Adrenal gland (tissue), 12 donors: Measurements from ENCODE around the gene N4BP2. TPM values are rescaled to one million over a fixed set of nuclear protein-coding genes. Genes with fewer than 3 reads are reported as not detected.
A peak's percentile ranks its signal among the peaks of the same experiment; 100 is the strongest.

Experiments
- DNase-seq, 7 donors: peaks; one replicate each; pipeline ENCODE4 v3.0.0-alpha.2; 2019 to 2020
- H3K27ac ChIP-seq, 5 donors: fragments of 200-600 bp; sonication (generic) in 4 of 5; 1 replicate in 3 of 5; 2 replicates in 2 of 5; pipeline versions ENCODE4 v1.5.1 to v1.8.0; 2016 to 2020; ENCODE audit warnings: mild to moderate bottlenecking in 1 of 5
- H3K27me3 ChIP-seq: fragments of 200-600 bp; 2 replicates; pipeline ENCODE4 v1.8.0; 2021
- H3K36me3 ChIP-seq, 2 donors: fragments of 200-600 bp; replicated peaks in 1 of 2; 1 replicate in 1 of 2; 2 replicates in 1 of 2; pipeline versions ENCODE4 v1.5.1 to v1.8.0; 2018 to 2022
- H3K4me1 ChIP-seq, 2 donors: fragments of 200-600 bp; replicated peaks in 1 of 2; 1 replicate in 1 of 2; 2 replicates in 1 of 2; pipeline versions ENCODE4 v1.5.1 to v1.8.0; 2018 to 2021
- H3K4me3 ChIP-seq, 4 donors: fragments of 200-600 bp; sonication (generic) in 3 of 4; one replicate each; pipeline ENCODE4 v1.5.1; 2016 to 2018
- H3K9me3 ChIP-seq, 3 donors: fragments of 200-600 bp; sonication (generic) in 1 of 3; replicated peaks in 1 of 3; 1 replicate in 2 of 3; 2 replicates in 1 of 3; pipeline versions ENCODE4 v1.5.1 to v1.8.0; 2016 to 2021
- CTCF ChIP-seq, 6 experiments: fragments of 450-650 bp in 4 of 6; fragments of 200-600 bp in 2 of 6; sonication (generic) in 1 of 6; IDR thresholded peaks; 1 replicate in 5 of 6; 2 replicates in 1 of 6; pipeline versions ENCODE4 v1.5.1 to v1.8.0; 2016 to 2021; ENCODE audit warnings: antibody characterized with exemption in 6 of 6, mild to moderate bottlenecking in 2 of 6, moderate library complexity in 1 of 6
- POLR2A ChIP-seq, 2 donors: fragments of 450-650 bp; IDR thresholded peaks; one replicate each; pipeline ENCODE4 v1.6.1; 2017; ENCODE audit warnings: antibody characterized with exemption in 2 of 2, mild to moderate bottlenecking in 2 of 2, moderate library complexity in 1 of 2
- WGBS, 4 donors: extraction: QIAGEN DNeasy Blood & Tissue Kit in 2 of 4; methylation state at CpG; one replicate each; pipeline versions ENCODE4 v1.1.5 to v1.1.7; 2013 to 2017; 5-methylcytosine and 5-hydroxymethylcytosine counted together
- intact Hi-C, 2 donors: fragments of 100-400 bp; cut with DNase I; formaldehyde crosslinking; loops; one replicate each; pipeline versions ENCODE4 v1.14.1 to v1.15.0; 2022 to 2023
- polyA plus RNA-seq, 3 donors: library from polyadenylated mRNA; stranded (reverse); fragments of 200-250 nt in 2 of 3; fragments of 350-450 nt in 1 of 3; fragmentation: Illumina TruSeq in 1 of 3; extraction: RNeasy Lipid Tissue Mini Kit (QIAGEN cat#74804) in 1 of 3; gene quantifications; one replicate each; pipeline ENCODE4 v1.2.3, GENCODE V29; 2013 to 2014
- small RNA-seq, 2 donors: library from RNA; depleted of rRNA; stranded (forward); fragments of <200 nt; gene quantifications; one replicate each; pipeline ENCODE3, GENCODE V24; 2016
- total RNA-seq, 9 donors: library from RNA; depleted of rRNA in 4 of 9; stranded (reverse); fragments of >200 nt in 4 of 9; fragments of 120-200 nt in 1 of 9; fragmentation: NEBNext Ultra II Directional in 1 of 9; extraction: Animal tissue kit (Norgen Biotek cat#: 25700) in 1 of 9; gene quantifications; one replicate each; pipeline versions ENCODE4 v1.1.0 to v1.2.4, GENCODE V29; 2013 to 2023
- donor health status: healthy with polysubstance abuse.
- donor health status: Bipolar disorder and iron deficiency.
- donor health status: DM: yes; HTN: yes; CAD: no.
- donor health status: DM: no; HTN: no; CAD: no.
- donor health status: DM: no; HTN: no; CAD: no.
- donor health status: DM: yes; HTN: yes; CAD: no.

The N4BP2 gene
- total and polyA plus RNA-seq, 12 donors, result 0.97 to 15.1 (median 4.6) TPM

- 66 to 75% (median 72%) methylated on average over 6 of the region's 6 CpGs for WGBS, 4 donors
- H3K4me3 ChIP-seq, result no peak overlapping the region
- H3K27me3 ChIP-seq, result no peaks in the 10 kb centered on the region
- intact Hi-C loops, result no loop called here
- peak overlapping the region in 4 of 5 donors; percentile 5 to 64 (median 16) for H3K27ac ChIP-seq
- no peaks in the 10 kb centered on the region for H3K36me3 ChIP-seq
- TF ChIP-seq POLR2A (IDR thresholded peaks at IDR 0.05) (no peak), CTCF (IDR thresholded peaks at IDR 0.05) (no peak)
- H3K9me3 ChIP-seq, result no peaks in the 10 kb centered on the region
- peak in 1 of 7 donors; percentile 17 for DNase-seq
- H3K4me1 ChIP-seq, result no peaks in the 10 kb centered on the region
Measured at GRCh38 chr4:40205259-40206198, 148.9 kb downstream of the N4BP2 start.

- peak overlapping the region in 2 of 5 donors; percentile 5 to 14 for H3K27ac ChIP-seq
- H3K27me3 ChIP-seq, result no peaks in the 10 kb centered on the region
- no peaks in the 10 kb centered on the region for H3K4me1 ChIP-seq
- no peaks in the 10 kb centered on the region for H3K36me3 ChIP-seq
- intact Hi-C loops, result no loop called here
- WGBS, 4 donors, result 53 to 65% (median 59%) methylated on average over 2 of the region's 2 CpGs
- no peaks in the 10 kb centered on the region for H3K9me3 ChIP-seq
- TF ChIP-seq CTCF (IDR thresholded peaks at IDR 0.05) (no peak), POLR2A (IDR thresholded peaks at IDR 0.05) (no peak)
- no peak overlapping the region for H3K4me3 ChIP-seq
- no peak for DNase-seq
Measured at GRCh38 chr4:40206426-40206825, 149.8 kb downstream of the N4BP2 start.

Small RNA genes lying within 50 kb of the gene (small RNA-seq; reads per million reads assigned to genes)
- gene AC095057.1, result 0 reads per million in 2 donors
- gene RF00432, result 0 reads per million in 2 donors
- 0 reads per million in 2 donors for gene RNU6-1112P

Other genes with a start within 250 kb of the N4BP2 start
- 10 to 100 TPM; 30.1 to 63.2 (median 52.5) TPM for gene PDS5A, start 78.9 kb upstream of the N4BP2 start, total RNA-seq
- gene PDS5A, start 78.9 kb upstream of the N4BP2 start, polyA plus RNA-seq, result 10 to 100 TPM; 16.2 to 40.9 (median 23.1) TPM
- 1 to 10 TPM in 4 of 9 donors, under 1 TPM in 4, not detected in 1; 0.33 to 3.4 (median 1.1) TPM for gene RHOH, start 140.2 kb downstream of the N4BP2 start, total RNA-seq
- gene RHOH, start 140.2 kb downstream of the N4BP2 start, polyA plus RNA-seq, result 1 to 10 TPM in 1 of 3 donors, under 1 TPM in 2; 0.56 to 1.1 (median 0.61) TPM